Peyer's patch (tissue), 4 donors: ENCODE results near the gene N4BP2.

ENCODE experiments used
- POLR2A ChIP-seq, 2 donors: fragments of 450-650 bp; IDR thresholded peaks; one replicate each; pipeline ENCODE4 v1.5.1; 2017; ENCODE audit warnings: antibody characterized with exemption in 2 of 2, mild to moderate bottlenecking in 2 of 2, moderate library complexity in 2 of 2
- TF ChIP-seq, protein P1 (sequence below), 6 experiments: fragments of 450-650 bp in 4 of 6; fragments of 200-600 bp in 2 of 6; sonication (generic) in 1 of 6; IDR thresholded peaks; one replicate each; pipeline ENCODE4 v1.5.1; 2017 to 2019; ENCODE audit warnings: antibody characterized with exemption in 6 of 6, mild to moderate bottlenecking in 3 of 6, moderate library complexity in 1 of 6

DNA sequence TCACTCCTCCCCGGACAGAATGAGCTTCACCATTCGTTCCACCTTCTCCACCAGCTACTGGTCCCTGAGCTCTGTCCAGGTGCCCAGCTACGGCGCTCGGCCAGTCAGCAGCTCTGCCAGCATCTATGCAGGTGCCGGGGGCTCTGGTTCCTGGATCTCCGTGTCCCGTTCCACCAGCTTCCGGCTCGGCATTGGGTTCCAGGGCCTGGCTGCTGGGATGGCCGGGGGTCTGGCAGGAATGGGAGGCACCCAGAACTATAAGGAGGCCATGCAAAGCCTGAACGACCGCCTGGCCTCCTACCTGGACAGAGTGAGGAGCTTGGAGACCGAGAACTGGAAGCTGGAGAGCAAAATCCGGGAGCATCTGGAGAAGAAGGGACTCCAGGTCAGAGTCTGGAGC is 36.4 kb upstream of the N4BP2 start:
- TF ChIP-seq, protein P1, sequence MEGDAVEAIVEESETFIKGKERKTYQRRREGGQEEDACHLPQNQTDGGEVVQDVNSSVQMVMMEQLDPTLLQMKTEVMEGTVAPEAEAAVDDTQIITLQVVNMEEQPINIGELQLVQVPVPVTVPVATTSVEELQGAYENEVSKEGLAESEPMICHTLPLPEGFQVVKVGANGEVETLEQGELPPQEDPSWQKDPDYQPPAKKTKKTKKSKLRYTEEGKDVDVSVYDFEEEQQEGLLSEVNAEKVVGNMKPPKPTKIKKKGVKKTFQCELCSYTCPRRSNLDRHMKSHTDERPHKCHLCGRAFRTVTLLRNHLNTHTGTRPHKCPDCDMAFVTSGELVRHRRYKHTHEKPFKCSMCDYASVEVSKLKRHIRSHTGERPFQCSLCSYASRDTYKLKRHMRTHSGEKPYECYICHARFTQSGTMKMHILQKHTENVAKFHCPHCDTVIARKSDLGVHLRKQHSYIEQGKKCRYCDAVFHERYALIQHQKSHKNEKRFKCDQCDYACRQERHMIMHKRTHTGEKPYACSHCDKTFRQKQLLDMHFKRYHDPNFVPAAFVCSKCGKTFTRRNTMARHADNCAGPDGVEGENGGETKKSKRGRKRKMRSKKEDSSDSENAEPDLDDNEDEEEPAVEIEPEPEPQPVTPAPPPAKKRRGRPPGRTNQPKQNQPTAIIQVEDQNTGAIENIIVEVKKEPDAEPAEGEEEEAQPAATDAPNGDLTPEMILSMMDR (IDR thresholded peaks at IDR 0.05) = no peak
- no peak for TF ChIP-seq POLR2A (IDR thresholded peaks at IDR 0.05)
